Mesothelial cell of epicardium (in vitro differentiated cells): ENCODE data around the gene RNF13. TPM values are rescaled to one million over a fixed set of nuclear protein-coding genes. Genes with fewer than 3 reads are reported as not detected.
"Not testable (repeated sequence)": the region's sequence is repeated elsewhere in the genome, so short reads cannot be mapped to it uniquely, and the experiment has no call there.

ENCODE experiments used
- DNase-seq, 2 experiments: peaks; one replicate each; pipeline ENCODE4 v3.0.0; 2021; ENCODE audit warnings: low spot score in 2 of 2; ENCODE audit not compliant: unreplicated experiment in 2 of 2
- H3K27ac Mint-ChIP-seq: 2 replicates; pipeline ENCODE4 v1.8.0; 2021; ENCODE audit warnings: mixed read lengths
- H3K27me3 Mint-ChIP-seq: 2 replicates; pipeline ENCODE4 v1.8.0; 2021; ENCODE audit warnings: low read depth, mixed read lengths
- H3K36me3 Mint-ChIP-seq: 2 replicates; pipeline ENCODE4 v1.8.0; 2021; ENCODE audit warnings: mixed read lengths
- H3K4me1 Mint-ChIP-seq: 2 replicates; pipeline ENCODE4 v1.8.0; 2021; ENCODE audit warnings: mixed read lengths
- H3K4me3 Mint-ChIP-seq: 2 replicates; pipeline ENCODE4 v1.8.0; 2021; ENCODE audit warnings: mild to moderate bottlenecking, moderate library complexity, mixed read lengths
- H3K9me3 Mint-ChIP-seq: 2 replicates; pipeline ENCODE4 v1.8.0; 2021; ENCODE audit warnings: mixed read lengths
- total RNA-seq: library from RNA; stranded (reverse); gene quantifications from 3 replicates; pipeline ENCODE4 v1.2.1, GENCODE V29; 2021
- TF ChIP-seq, protein P1 (sequence below): fragments of 200-600 bp; sonication (generic); IDR thresholded peaks from one replicate; pipeline ENCODE4 v1.5.0; 2021; ENCODE audit warnings: antibody characterized with exemption; ENCODE audit not compliant: unreplicated experiment

RNF13 gene
- total RNA-seq, 1 donor from 2014 or later: 29.8 TPM

DNA sequence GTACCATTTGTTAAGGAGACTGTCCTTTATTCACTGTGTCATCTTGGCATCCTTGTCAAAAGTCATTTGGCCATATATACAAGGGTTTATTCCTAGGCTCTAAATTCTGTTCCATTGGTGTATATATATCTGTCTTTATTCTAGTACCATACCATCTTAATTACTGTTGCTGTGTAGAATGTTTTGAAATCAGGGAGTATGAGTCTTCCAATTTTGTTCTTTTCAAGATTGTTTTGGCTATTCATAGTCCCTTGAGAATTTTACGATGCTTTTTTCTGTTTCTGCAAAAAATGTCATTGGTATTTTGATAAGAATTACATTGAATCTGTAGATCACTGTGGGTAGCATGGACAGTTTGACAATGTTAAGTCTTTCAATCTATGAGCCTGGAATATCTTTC is 128.9 kb downstream of the RNF13 start:
- no peaks in the 10 kb centered on the region for H3K4me1 Mint-ChIP-seq
- H3K27ac Mint-ChIP-seq: no peak overlapping the region
- no peaks in the 10 kb centered on the region for H3K27me3 Mint-ChIP-seq
- H3K36me3 Mint-ChIP-seq: peaks cover 80% of the 10 kb centered on the region
- TF ChIP-seq, protein P1, sequence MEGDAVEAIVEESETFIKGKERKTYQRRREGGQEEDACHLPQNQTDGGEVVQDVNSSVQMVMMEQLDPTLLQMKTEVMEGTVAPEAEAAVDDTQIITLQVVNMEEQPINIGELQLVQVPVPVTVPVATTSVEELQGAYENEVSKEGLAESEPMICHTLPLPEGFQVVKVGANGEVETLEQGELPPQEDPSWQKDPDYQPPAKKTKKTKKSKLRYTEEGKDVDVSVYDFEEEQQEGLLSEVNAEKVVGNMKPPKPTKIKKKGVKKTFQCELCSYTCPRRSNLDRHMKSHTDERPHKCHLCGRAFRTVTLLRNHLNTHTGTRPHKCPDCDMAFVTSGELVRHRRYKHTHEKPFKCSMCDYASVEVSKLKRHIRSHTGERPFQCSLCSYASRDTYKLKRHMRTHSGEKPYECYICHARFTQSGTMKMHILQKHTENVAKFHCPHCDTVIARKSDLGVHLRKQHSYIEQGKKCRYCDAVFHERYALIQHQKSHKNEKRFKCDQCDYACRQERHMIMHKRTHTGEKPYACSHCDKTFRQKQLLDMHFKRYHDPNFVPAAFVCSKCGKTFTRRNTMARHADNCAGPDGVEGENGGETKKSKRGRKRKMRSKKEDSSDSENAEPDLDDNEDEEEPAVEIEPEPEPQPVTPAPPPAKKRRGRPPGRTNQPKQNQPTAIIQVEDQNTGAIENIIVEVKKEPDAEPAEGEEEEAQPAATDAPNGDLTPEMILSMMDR: no peak
- no peak for DNase-seq
- no peak overlapping the region for H3K4me3 Mint-ChIP-seq
- H3K9me3 Mint-ChIP-seq: peaks cover 50% of the 10 kb centered on the region

DNA sequence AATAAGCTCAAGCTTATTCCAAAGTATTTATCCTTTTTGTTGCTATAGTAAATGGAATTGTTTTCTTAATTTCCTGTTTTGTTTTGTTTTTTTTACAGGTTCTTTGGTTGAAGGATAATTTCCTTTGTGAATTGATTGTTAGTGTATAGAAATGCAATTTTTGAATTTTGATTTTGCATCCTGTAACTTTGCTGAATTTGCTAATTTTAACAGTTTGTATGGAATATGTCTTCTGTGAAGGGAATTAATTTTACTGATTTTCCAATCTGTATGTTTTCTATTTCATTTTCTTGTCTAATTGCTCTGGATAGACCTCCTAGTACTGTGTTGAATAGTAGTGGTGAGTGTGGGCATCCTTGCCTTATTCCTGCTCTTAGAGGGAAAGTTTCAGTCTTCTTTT is 129.4 kb downstream of the RNF13 start:
- DNase-seq: no peak
- Mint-ChIP-seq H3K27ac (no peak overlapping the region), H3K4me1 (no peaks in the 10 kb centered on the region), H3K36me3 (peaks cover 79% of the 10 kb centered on the region), H3K9me3 (peaks cover 50% of the 10 kb centered on the region), H3K4me3 (no peak overlapping the region), H3K27me3 (no peaks in the 10 kb centered on the region)
- TF ChIP-seq, protein P1: no peak

DNA sequence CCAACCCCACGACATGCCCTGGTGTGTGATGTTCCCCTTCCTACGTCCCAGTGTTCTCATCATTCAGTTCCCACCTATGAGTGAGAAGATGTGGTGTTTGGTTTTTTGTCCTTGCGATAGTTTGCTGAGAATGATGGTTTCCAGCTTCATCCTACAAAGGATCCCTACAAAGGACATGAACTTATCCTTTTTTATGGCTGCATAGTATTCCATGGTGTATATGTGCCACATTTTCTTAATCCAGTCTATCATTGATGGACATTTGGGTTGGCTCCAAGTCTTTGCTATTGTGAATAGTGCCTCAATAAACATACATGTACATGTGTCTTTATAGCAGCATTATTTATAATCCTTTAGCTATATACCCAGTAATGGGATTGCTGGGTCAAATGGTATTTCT is 131.0 kb downstream of the RNF13 start:
- DNase-seq, H3K4me3 Mint-ChIP-seq, H3K27ac Mint-ChIP-seq, H3K4me1 Mint-ChIP-seq, H3K27me3 Mint-ChIP-seq: not testable (repeated sequence)
- Mint-ChIP-seq H3K9me3 (peaks cover 48% of the 10 kb centered on the region), H3K36me3 (peaks cover 82% of the 10 kb centered on the region)

DNA sequence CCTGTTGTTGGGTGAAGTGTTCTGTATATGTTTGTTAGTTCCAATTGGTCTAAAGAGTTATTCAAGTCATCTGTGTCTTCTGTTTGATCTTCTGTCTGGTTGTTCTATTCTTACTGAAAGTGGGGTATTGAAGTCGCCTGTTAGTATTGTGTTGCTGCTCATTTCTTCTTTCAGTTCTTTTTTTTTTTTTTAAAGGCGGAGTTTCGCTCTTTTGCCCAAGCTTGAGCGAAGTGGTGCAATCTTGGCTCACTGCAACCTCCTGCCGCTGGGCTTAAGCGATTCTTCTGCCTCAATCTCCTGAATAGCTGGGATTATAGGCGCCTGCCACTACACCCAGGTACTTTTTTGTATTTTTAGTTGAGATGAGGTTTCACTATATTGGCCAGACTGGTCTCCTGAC is 134.2 kb downstream of the RNF13 start:
- DNase-seq: no peak
- Mint-ChIP-seq H3K27ac (no peak overlapping the region), H3K36me3 (peaks cover 85% of the 10 kb centered on the region), H3K9me3 (peaks cover 55% of the 10 kb centered on the region), H3K4me3 (no peak overlapping the region), H3K27me3 (no peaks in the 10 kb centered on the region), H3K4me1 (no peaks in the 10 kb centered on the region)
- TF ChIP-seq, protein P1: no peak

DNA sequence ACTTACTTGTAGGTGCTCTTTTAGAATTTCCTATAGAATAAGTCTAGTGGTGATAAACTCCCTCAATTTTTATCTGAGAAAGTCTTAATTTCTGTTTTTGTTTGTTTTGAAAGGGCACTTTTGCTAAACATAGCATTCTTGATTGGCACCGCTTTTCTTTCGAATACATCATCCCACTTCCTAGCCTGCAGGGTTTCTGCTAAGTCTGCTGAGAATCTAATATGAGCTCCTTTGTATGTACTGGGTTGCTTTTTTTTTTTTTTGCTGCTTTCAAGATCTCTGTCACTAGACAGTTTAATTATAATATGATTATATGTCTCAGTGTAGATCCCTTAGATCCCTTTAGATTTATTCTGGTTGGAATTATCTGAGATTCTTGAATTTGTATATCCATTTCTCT is 136.2 kb downstream of the RNF13 start:
- no peak for DNase-seq
- no peaks in the 10 kb centered on the region for H3K4me1 Mint-ChIP-seq
- H3K9me3 Mint-ChIP-seq: peaks cover 38% of the 10 kb centered on the region
- peaks cover 69% of the 10 kb centered on the region for H3K36me3 Mint-ChIP-seq
- no peaks in the 10 kb centered on the region for H3K27me3 Mint-ChIP-seq
- TF ChIP-seq, protein P1: no peak
- H3K4me3 Mint-ChIP-seq: no peak overlapping the region
- H3K27ac Mint-ChIP-seq: no peak overlapping the region

DNA sequence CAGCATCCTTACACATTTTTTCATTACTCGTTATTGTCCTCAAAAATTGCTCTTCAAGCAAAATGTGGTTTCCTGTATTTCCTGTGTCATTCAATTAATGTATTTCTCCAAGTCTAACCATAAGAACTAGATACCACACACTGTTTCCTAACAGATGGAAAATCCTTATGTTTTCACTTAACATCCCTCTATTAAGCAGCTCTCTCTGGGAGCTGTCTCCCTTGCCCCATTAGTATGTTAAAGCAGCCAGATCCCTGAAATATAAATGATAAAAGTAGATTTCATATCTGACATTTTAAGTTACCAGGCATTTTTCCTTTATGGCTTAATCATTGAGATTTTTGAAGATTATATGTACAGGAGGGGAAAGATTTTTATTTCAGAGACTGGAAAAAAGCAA is 141.8 kb downstream of the RNF13 start:
- no peak for DNase-seq
- peak overlapping the region; percentile 24 for H3K27ac Mint-ChIP-seq

More for the DNA sequence above, 141.8 kb downstream of the RNF13 start:
- Mint-ChIP-seq H3K27me3 (no peaks in the 10 kb centered on the region), H3K9me3 (peaks cover 9% of the 10 kb centered on the region), H3K36me3 (peaks cover 25% of the 10 kb centered on the region), H3K4me1 (no peaks in the 10 kb centered on the region), H3K4me3 (no peak overlapping the region)
- TF ChIP-seq, protein P1: no peak
